ENCODE data around the gene C1orf232.
A peak's percentile ranks its signal among the peaks of the same experiment; 100 is the strongest.

Gene C1orf232

GRCh38 chr1:26158271-26158907 is 10.4 kb downstream of the C1orf232 start:
- DNase-seq (ENCODE audit: low read depth in 3 of 3, low spot score in 1 of 3) = no peak

GRCh38 chr1:26156285-26157038 is 12.3 kb downstream of the C1orf232 start:
- DNase-seq (ENCODE audit: low read depth in 3 of 3, low spot score in 1 of 3) = no peak

GRCh38 chr1:26155370-26156284 is 13.1 kb downstream of the C1orf232 start:
- DNase-seq (ENCODE audit: low read depth in 3 of 3, low spot score in 1 of 3) = no peak

GRCh38 chr1:26154750-26155149 is 14.0 kb downstream of the C1orf232 start:
- DNase-seq (ENCODE audit: low read depth in 3 of 3, low spot score in 1 of 3) = no peak

- no peak for DNase-seq (ENCODE audit: low read depth in 3 of 3, low spot score in 1 of 3)
Observed at GRCh38 chr1:26153966-26154532, 14.7 kb downstream of the C1orf232 start.

GRCh38 chr1:26148887-26149286 is 19.9 kb downstream of the C1orf232 start:
- DNase-seq (ENCODE audit: low read depth in 3 of 3, low spot score in 1 of 3) = no peak

GRCh38 chr1:26145960-26146294 is 22.8 kb downstream of the C1orf232 start:
- DNase-seq (ENCODE audit: low read depth in 3 of 3, low spot score in 1 of 3) = no peak

GRCh38 chr1:26145041-26145959 is 23.5 kb downstream of the C1orf232 start:
- DNase-seq (ENCODE audit: low read depth in 3 of 3, low spot score in 1 of 3) = peak; percentile 31 to 64 (median 43)

GRCh38 chr1:26142159-26142558 is 26.6 kb downstream of the C1orf232 start:
- no peak for DNase-seq (ENCODE audit: low read depth in 3 of 3, low spot score in 1 of 3)

- DNase-seq (ENCODE audit: low read depth in 3 of 3, low spot score in 1 of 3) = no peak
Observed at GRCh38 chr1:26138974-26139558, 29.7 kb downstream of the C1orf232 start.

GRCh38 chr1:26134466-26134865 is 34.3 kb downstream of the C1orf232 start:
- no peak for DNase-seq (ENCODE audit: low read depth in 3 of 3, low spot score in 1 of 3)

GRCh38 chr1:26132834-26133167 is 36.0 kb downstream of the C1orf232 start:
- DNase-seq (ENCODE audit: low read depth in 3 of 3, low spot score in 1 of 3) = no peak

- no peak for DNase-seq (ENCODE audit: low read depth in 3 of 3, low spot score in 1 of 3)
Observed at GRCh38 chr1:26132128-26132833, 36.5 kb downstream of the C1orf232 start.

- no peak for DNase-seq (ENCODE audit: low read depth in 3 of 3, low spot score in 1 of 3)
Observed at GRCh38 chr1:26130695-26131094, 38.1 kb downstream of the C1orf232 start.

GRCh38 chr1:26129778-26130177 is 39.0 kb downstream of the C1orf232 start:
- DNase-seq (ENCODE audit: low read depth in 3 of 3, low spot score in 1 of 3) = no peak

GRCh38 chr1:26127235-26128163 is 41.3 kb downstream of the C1orf232 start:
- no peak for DNase-seq (ENCODE audit: low read depth in 3 of 3, low spot score in 1 of 3)

- DNase-seq (ENCODE audit: low read depth in 3 of 3, low spot score in 1 of 3) = peak in 2 of 3 donors; percentile 22 to 29
Observed at GRCh38 chr1:26126321-26127084, 42.3 kb downstream of the C1orf232 start.

- DNase-seq (ENCODE audit: low read depth in 3 of 3, low spot score in 1 of 3) = no peak
Observed at GRCh38 chr1:26125946-26126320, 42.8 kb downstream of the C1orf232 start.
